ENCODE results near the gene NOTUM.

GRCh38 chr17:81964081-81964849 is 3.3 kb upstream of the NOTUM start:
- TF ChIP-seq CTCF (IDR thresholded peaks at IDR 0.05): no peak
- TF ChIP-seq CHD2 (IDR thresholded peaks at IDR 0.05; ENCODE audit: low read length, partially characterized antibody): no peak
- no peak for TF ChIP-seq CHD4 (IDR thresholded peaks at IDR 0.05; ENCODE audit: borderline replicate concordance)
- no peak for TF ChIP-seq EP300 (IDR thresholded peaks at IDR 0.05)
- no peak for TF ChIP-seq REST (IDR thresholded peaks at IDR 0.05)
- TF ChIP-seq ELK1 (IDR thresholded peaks at IDR 0.05; ENCODE audit: low read depth, low read length): no peak
- no peak for TF ChIP-seq POLR2A (IDR thresholded peaks at IDR 0.05; ENCODE audit: low read length)
- no peak for TF ChIP-seq RAD21 (conservative IDR thresholded peaks at IDR 0.05 in 1 of 2, IDR thresholded peaks at IDR 0.05 in 1 of 2)
- TF ChIP-seq NR3C1 (IDR thresholded peaks at IDR 0.05): no peak
- TF ChIP-seq SMC3 (IDR thresholded peaks at IDR 0.05): no peak
- TF ChIP-seq, protein P1, sequence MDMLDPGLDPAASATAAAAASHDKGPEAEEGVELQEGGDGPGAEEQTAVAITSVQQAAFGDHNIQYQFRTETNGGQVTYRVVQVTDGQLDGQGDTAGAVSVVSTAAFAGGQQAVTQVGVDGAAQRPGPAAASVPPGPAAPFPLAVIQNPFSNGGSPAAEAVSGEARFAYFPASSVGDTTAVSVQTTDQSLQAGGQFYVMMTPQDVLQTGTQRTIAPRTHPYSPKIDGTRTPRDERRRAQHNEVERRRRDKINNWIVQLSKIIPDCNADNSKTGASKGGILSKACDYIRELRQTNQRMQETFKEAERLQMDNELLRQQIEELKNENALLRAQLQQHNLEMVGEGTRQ (IDR thresholded peaks at IDR 0.05): no peak
- no peak for TF ChIP-seq HES2 (IDR thresholded peaks at IDR 0.05)
- TF ChIP-seq CBX2 (IDR thresholded peaks at IDR 0.05; ENCODE audit: borderline replicate concordance, low read depth): no peak
